Activated CD4-positive, alpha-beta T cell treated with anti-CD3 and anti-CD28 coated beads for 48 hours (primary cell): ENCODE results near the gene RBM6.
A peak's percentile ranks its signal among the peaks of the same experiment; 100 is the strongest.

Experiments used
- DNase-seq: peaks from one replicate; pipeline ENCODE4 v3.0.0-alpha.2; 2020

RBM6 gene

GRCh38 chr3:50095352-50095998 is 155.5 kb downstream of the RBM6 start:
- no peak for DNase-seq

DNA sequence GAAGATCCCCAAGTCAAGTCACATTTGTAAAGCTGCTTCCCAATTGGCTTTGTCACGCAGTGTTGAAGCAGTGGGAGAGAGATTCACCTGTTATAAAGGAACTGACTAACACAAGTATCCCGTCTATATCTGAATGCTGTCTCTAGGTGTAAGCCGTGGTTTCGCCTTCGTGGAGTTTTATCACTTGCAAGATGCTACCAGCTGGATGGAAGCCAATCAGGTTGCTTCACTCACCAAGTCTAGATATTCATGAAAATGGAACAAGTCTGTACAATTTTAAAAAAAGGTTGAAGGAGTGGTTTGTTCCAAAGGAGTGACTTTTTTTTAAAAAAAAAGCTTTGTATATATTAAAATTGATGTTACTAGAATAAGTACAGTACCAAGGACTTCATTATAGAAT is 160.4 kb downstream of the RBM6 start:
- no peak for DNase-seq

DNA sequence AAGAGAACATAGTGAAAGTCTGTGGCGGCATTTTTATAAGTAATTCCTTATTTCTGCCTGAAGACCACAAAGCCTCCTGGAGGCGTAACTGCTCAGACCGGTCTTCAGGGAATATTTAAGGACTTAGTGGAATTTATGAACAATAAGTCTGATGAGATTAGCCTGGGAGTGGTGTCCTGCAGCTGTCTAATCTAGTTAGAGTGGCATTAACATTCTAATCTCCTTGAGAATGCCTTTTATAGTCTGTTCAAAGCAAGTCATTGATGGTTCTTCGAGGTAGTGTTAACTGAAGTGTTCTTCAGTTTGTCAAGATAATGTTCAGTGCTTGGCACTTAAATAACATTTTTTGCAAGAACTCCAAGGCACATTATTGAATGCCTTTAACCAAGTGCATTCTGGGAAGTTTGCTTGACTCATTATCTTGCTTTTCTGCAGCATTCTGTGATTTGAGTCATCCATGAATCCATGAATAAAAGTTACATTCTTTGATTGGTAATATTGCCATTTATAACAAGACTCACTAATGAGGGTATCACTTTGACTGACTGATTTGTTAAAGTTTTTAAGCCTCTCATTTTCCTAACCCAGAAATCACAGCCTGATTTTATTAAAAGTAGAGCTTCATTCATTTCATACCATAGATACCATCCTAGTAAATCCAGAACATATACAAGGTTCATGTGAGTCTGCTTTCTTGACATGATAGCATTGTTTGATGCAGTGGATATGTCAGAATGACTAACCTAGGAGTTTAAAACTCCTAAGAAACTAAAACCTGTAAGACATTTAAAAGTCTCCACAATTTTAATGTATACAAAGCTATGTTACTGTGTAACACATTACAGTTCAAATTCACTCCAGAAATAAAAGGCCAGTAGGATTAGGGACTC is 161.3 kb downstream of the RBM6 start:
- DNase-seq = no peak

GRCh38 chr3:50102558-50102957 is 162.6 kb downstream of the RBM6 start:
- DNase-seq = no peak

DNA sequence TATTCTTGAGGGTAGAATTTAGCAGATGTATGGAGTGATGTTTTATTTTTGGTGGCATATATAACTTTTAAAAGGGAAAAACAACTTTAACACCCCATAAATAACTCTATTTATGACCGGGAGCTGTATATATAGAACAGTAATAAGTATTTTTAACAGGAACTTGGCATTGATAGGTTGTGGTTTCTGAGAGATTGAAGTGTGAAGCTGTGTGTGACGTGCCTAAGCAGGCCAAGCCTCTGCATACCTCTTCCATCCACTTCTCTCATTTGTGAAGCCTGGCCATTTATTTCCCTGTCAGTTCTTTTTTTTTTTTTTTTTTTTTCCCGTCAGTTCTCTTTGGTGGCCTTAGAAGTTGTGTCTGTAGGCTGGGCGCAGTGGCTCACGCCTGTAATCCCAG is 171.8 kb downstream of the RBM6 start:
- DNase-seq = no peak

- DNase-seq = no peak
Observed at GRCh38 chr3:50112462-50112861, 172.5 kb downstream of the RBM6 start.

DNA sequence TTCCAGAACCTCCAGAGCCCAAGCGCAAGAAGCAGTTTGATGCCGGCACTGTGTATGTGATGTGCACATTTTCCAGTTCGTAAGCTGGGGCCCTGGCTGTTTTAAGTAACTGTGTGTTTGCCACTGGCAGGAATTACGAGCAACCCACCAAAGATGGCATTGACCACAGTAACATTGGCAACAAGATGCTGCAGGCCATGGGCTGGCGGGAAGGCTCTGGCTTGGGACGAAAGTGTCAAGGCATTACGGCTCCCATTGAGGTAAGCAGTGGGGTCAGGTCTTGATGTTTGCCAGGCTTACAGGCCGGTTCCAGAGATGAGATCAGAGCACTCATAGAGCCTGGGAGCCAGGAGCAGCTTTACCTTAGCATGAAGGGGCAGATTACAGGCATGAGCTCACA is 177.2 kb downstream of the RBM6 start:
- DNase-seq = no peak

DNA sequence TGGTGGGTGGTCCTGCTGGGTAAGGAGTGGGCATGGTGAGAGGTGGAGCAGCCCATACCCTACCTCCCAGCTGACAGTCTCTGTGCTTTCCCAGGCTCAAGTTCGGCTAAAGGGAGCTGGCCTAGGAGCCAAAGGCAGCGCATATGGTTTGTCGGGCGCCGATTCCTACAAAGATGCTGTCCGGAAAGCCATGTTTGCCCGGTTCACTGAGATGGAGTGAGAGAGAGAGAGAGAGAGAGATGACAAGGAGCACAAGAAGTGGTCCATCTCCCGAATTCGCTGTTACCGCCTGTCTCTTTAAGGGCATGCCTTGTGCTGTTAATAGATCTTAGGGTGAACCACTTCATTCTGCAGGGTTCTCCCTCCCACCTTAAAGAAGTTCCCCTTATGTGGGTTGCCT is 178.3 kb downstream of the RBM6 start:
- DNase-seq = no peak

DNA sequence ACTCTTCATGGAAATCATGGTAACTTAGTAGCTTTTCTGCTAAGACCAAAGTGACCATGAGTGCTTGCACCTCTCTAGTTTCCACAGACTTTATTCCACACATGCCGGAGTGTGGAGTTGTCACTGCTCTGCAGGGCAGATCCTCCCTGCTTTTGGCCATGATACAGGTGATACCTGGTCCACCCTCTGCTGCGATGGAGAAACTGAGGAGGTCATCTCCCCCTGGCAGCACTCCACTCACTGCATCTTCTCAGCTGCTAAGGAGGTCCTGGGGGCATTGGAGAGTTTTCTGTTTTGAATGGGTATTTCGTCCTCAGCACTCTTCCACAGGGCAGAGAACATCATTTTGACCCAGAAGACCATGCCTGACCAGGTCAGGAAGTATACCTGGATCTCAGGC is 179.8 kb downstream of the RBM6 start:
- DNase-seq = no peak

- no peak for DNase-seq
Observed at GRCh38 chr3:50120364-50121071, 180.6 kb downstream of the RBM6 start.

GRCh38 chr3:50121072-50122032 is 181.4 kb downstream of the RBM6 start:
- DNase-seq = peak; percentile 81

- DNase-seq = no peak
Observed at GRCh38 chr3:50122071-50122470, 182.1 kb downstream of the RBM6 start.

GRCh38 chr3:50122661-50123391 is 182.9 kb downstream of the RBM6 start:
- no peak for DNase-seq

- DNase-seq = no peak
Observed at GRCh38 chr3:50123394-50124051, 183.6 kb downstream of the RBM6 start.

DNA sequence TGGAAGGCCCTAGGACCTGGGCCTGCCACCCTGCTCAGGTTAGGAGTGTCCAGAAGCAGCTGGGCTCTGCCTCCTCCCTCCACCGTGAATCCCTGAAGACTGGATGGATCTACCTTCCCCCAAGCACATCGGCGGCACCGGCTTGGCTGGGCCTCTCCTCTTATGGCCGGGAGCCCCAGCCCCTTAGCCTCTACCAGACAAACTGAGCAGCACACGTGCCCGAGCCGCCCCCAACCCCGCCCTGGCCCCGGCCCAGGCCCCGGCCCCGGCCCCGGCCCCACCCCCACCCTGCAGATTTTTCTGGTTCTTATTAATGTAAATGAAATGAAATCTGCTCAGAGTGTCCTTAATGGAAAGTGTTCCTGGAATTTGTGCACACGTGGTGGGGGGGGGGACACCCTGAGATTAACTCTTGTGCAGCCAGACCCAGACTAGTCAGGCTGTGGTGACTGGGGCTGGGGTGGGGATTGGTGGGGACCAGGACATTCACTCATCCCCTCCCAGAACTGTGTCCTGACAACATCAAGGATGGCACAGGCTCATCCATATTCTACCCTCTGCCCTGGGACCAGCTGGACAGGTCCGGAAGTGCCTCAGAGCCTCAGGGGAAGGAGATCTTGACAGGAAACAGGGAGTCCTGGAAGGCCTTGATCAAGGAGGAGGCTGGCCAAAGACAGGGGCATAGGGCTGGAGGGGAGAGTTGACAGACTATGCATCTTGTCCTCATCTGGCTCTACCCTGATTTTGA is 184.3 kb downstream of the RBM6 start:
- DNase-seq = no peak

DNA sequence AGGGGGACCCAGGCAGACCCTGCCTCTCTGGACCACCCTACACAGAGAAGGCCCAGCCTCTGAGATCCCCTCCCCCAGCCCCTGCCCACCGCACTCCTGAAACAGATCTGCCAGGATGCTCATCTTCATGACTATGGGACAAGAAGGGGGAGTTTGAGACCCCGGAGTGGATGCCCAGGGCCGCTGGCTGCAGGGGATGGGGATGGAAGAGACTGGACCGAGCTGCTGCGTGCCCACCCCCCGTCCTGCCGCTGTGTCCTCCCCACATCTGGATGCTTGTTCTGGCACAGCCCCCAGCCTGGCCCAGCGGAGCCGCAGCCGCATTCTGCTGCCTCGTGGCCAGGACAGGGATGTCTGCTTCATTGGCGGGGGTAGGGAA is 184.8 kb downstream of the RBM6 start:
- DNase-seq = no peak

DNA sequence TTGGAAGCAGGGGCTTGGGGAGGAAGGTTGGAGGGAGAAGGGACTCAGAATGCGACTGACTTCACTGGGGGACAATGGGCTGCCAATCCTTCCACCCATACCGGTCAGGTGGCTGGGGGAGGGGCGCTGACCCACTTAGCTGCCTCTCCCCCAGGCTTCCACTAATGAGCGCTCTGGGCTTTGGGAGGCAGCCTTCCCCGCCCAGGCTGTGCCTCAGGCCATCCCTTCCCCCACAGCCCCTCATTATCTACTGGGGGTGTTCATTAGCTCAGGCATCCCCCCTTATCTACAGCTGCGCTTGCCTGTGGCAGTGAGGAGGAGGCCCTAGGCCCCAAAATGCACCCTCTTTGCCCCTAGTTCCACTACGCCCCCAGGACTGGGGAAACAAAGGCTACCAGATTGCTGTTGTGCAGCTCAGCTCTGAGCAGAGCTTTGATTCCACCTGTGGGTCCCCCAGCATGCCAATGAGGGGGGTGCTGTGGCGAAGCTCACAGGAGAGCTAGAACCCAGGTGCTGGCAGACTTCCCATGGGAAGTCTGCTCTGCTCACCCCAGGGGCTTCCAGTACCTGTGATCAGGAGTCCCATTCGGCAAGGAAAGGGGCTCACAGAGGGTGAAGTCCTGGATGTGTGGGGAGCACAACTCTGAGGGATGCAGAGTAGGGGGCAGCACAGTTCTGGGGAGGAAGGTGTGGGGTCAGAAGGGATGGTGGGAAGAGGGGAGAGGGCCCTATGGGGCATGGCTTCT is 185.8 kb downstream of the RBM6 start:
- DNase-seq = no peak

DNA sequence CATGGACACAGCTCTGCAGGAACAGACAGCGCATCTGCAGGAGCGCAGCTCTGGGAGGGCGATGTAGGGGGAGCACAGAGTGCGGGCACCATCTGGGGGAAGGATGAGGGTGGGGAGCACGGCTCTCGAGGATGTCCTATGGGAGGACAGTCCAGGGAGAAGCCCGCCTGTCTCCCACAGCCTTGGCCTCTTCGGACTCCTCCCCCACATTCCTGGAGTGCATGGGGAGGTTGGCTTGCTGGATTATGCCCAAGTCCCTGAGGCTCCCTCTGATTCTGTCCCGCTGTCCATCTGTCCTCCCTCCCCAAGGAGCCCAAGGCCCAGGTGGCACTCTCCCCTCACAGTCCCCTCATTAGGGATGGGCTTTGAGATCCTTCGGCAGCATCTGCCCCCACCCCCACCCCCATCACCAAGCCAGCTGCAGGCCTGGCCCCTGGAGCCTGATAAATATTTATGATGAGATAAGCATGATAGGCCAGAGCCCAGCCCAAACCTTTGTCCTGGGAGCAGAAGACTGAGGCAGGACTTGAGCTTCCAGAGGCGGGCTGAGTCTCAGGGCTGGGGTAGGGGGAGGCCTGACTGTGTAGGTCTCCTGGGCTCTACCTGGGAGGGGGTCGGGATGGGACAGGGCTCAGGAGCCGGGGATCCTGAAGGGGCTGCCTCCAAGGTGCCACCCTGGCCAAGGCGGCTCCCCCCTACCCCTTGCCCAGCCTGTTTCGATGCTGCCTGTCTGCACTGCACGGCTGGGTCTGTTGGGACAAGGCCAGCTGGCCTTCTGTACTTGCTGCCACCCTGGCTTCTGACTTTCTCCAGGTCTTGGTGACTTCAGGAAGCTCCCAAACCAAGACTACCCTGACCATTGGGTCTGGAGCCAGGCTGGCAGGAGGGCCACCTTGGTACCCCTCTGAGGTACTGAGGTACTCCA is 186.6 kb downstream of the RBM6 start:
- no peak for DNase-seq
